GM19455 (cell line): Measurements from ENCODE around the gene LGR6.
"Not testable (repeated sequence)": the region's sequence is repeated elsewhere in the genome, so short reads cannot be mapped to it uniquely, and the experiment has no call there.

Experiments
- ATAC-seq: cut with Tn5 transposase; IDR thresholded peaks from one replicate; pipeline ENCODE4 v1.9.1; 2021; ENCODE audit not compliant: unreplicated experiment

Gene LGR6

GRCh38 chr1:202311875-202312635 is 118.5 kb downstream of the LGR6 start:
- no peak for ATAC-seq

GRCh38 chr1:202315576-202316168 is 122.1 kb downstream of the LGR6 start:
- ATAC-seq: no peak

GRCh38 chr1:202316186-202316585 is 122.6 kb downstream of the LGR6 start:
- no peak for ATAC-seq

GRCh38 chr1:202317941-202318925 is 124.6 kb downstream of the LGR6 start:
- no peak for ATAC-seq

GRCh38 chr1:202319381-202320080 is 125.9 kb downstream of the LGR6 start:
- ATAC-seq: no peak

GRCh38 chr1:202320081-202320405 is 126.4 kb downstream of the LGR6 start:
- ATAC-seq: no peak

- ATAC-seq: no peak
Measured at GRCh38 chr1:202323731-202324130, 130.1 kb downstream of the LGR6 start.

GRCh38 chr1:202324646-202325045 is 131.0 kb downstream of the LGR6 start:
- ATAC-seq: no peak

GRCh38 chr1:202329891-202330290 is 136.3 kb downstream of the LGR6 start:
- ATAC-seq: no peak

GRCh38 chr1:202333861-202334260 is 140.3 kb downstream of the LGR6 start:
- no peak for ATAC-seq

- no peak for ATAC-seq
Measured at GRCh38 chr1:202343652-202344349, 150.2 kb downstream of the LGR6 start.

- ATAC-seq: no peak
Measured at GRCh38 chr1:202348005-202348508, 154.5 kb downstream of the LGR6 start.

GRCh38 chr1:202348509-202349205 is 155.1 kb downstream of the LGR6 start, which contains the start of gene PPP1R12B:
Gene PPP1R12B, plus strand, starts transcription at chr1:202348699. Its CDS starts 153 bp downstream, at chr1:202348852.
- peak; percentile 99 for ATAC-seq

GRCh38 chr1:202349206-202349928 is 155.8 kb downstream of the LGR6 start:
- no peak for ATAC-seq

- no peak for ATAC-seq
Measured at GRCh38 chr1:202351725-202352124, 158.1 kb downstream of the LGR6 start.

GRCh38 chr1:202352583-202353197 is 159.1 kb downstream of the LGR6 start:
- ATAC-seq: not testable (repeated sequence)

GRCh38 chr1:202355944-202356553 is 162.4 kb downstream of the LGR6 start:
- ATAC-seq: no peak

GRCh38 chr1:202357506-202357905 is 163.9 kb downstream of the LGR6 start:
- ATAC-seq: no peak
